ENCODE data around the gene PLRG1.
A peak's percentile ranks its signal among the peaks of the same experiment; 100 is the strongest.

Gene PLRG1

GRCh38 chr4:154491341-154492271, 58.6 kb downstream of the PLRG1 start, which contains the start of gene DCHS2:
DCHS2 (minus strand) TSS chr4:154491799; CDS start chr4:154491355, 444 bp downstream.
- peak; percentile 84 for DNase-seq
- Histone ChIP-seq H3K27ac (no peak within 1 kb of the TSS), H3K9me3 (ENCODE audit: severe bottlenecking) (peaks cover 16% of the 10 kb centered on the region), H3K36me3 (no peaks in the 10 kb centered on the region), H3K27me3 (ENCODE audit: insufficient read depth, low read depth, severe bottlenecking) (peaks cover 23% of the 10 kb centered on the region), H3K4me3 (ENCODE audit: low read depth, low read length) (peak within 1 kb of the TSS; percentile 45)
- peak; percentile 16; the same call in 1 of the 2 replicates for TF ChIP-seq CTCF (IDR thresholded peaks at IDR 0.05; ENCODE audit: low read depth, low read length)

- peak; percentile 43 for DNase-seq
- no peaks in the 10 kb centered on the region for H3K36me3 ChIP-seq
- peaks cover 16% of the 10 kb centered on the region for H3K9me3 ChIP-seq (ENCODE audit: severe bottlenecking)
- peak overlapping the region; percentile 45 for H3K4me3 ChIP-seq (ENCODE audit: low read depth, low read length)
- TF ChIP-seq CTCF (IDR thresholded peaks at IDR 0.05; ENCODE audit: low read depth, low read length) = peak; percentile 26; the same call in 1 of the 2 replicates
- no peak overlapping the region for H3K27ac ChIP-seq
- peaks cover 23% of the 10 kb centered on the region for H3K27me3 ChIP-seq (ENCODE audit: insufficient read depth, low read depth, severe bottlenecking)
Measured at GRCh38 chr4:154490583-154491340, 59.4 kb downstream of the PLRG1 start.

DNA sequence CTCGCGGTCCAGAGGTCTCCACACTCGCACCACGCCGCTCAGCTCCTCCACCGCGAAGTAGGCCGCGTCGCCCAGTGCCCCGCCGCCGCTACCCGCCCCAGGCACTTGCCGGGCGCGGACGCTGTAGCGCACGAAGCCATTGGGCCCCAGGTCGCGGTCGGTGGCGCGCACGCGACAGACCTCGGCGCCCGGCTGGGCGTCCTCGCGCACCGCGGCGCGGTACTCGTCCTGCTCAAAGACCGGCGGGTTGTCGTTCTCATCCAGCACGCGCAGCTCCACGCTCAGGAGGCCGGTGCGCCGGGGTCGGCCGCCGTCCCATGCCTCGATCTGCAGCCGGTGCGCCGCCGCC, 60.0 kb downstream of the PLRG1 start:
- H3K9me3 ChIP-seq (ENCODE audit: severe bottlenecking) = peaks cover 16% of the 10 kb centered on the region
- H3K4me3 ChIP-seq (ENCODE audit: low read depth, low read length) = no peak overlapping the region
- no peak overlapping the region for H3K27ac ChIP-seq
- no peaks in the 10 kb centered on the region for H3K36me3 ChIP-seq
- H3K27me3 ChIP-seq (ENCODE audit: insufficient read depth, low read depth, severe bottlenecking) = peaks cover 23% of the 10 kb centered on the region
- DNase-seq = no peak
- TF ChIP-seq CTCF (IDR thresholded peaks at IDR 0.05; ENCODE audit: low read depth, low read length) = no peak

GRCh38 chr4:154489558-154490233, 60.5 kb downstream of the PLRG1 start:
- no peak for DNase-seq
- no peak overlapping the region for H3K27ac ChIP-seq
- H3K36me3 ChIP-seq = no peaks in the 10 kb centered on the region
- H3K27me3 ChIP-seq (ENCODE audit: insufficient read depth, low read depth, severe bottlenecking) = peaks cover 23% of the 10 kb centered on the region
- peaks cover 16% of the 10 kb centered on the region for H3K9me3 ChIP-seq (ENCODE audit: severe bottlenecking)
- no peak for TF ChIP-seq CTCF (IDR thresholded peaks at IDR 0.05; ENCODE audit: low read depth, low read length)
- no peak overlapping the region for H3K4me3 ChIP-seq (ENCODE audit: low read depth, low read length)

GRCh38 chr4:154487145-154487544, 63.1 kb downstream of the PLRG1 start:
- DNase-seq = no peak
- Histone ChIP-seq H3K36me3 (no peaks in the 10 kb centered on the region), H3K27ac (no peak overlapping the region), H3K4me3 (ENCODE audit: low read depth, low read length) (no peak overlapping the region), H3K27me3 (ENCODE audit: insufficient read depth, low read depth, severe bottlenecking) (peaks cover 18% of the 10 kb centered on the region), H3K9me3 (ENCODE audit: severe bottlenecking) (peaks cover 16% of the 10 kb centered on the region)
- TF ChIP-seq CTCF (IDR thresholded peaks at IDR 0.05; ENCODE audit: low read depth, low read length) = no peak
